H9 (cell line): ENCODE results near the gene FBXO10. TPM values are rescaled to one million over a fixed set of nuclear protein-coding genes. Genes with fewer than 3 reads are reported as not detected.

Experiments
- DNase-seq: peaks from one replicate; pipeline ENCODE4 v3.0.0-alpha.2; 2017
- H2AFZ ChIP-seq: one replicate; pipeline ENCODE4 v1.6.1; 2013; ENCODE audit warnings: mild to moderate bottlenecking, low read length, control low read depth, moderate library complexity
- H2AK5ac ChIP-seq: 2 replicates; pipeline ENCODE4 v1.6.1; 2013; ENCODE audit warnings: low read length, control low read depth, mixed read lengths; ENCODE audit not compliant: insufficient read length
- H2BK120ac ChIP-seq: one replicate; pipeline ENCODE4 v1.6.1; 2013; ENCODE audit warnings: low read depth, mild to moderate bottlenecking, low read length, control low read depth, inconsistent platforms; ENCODE audit not compliant: poor library complexity, severe bottlenecking
- H2BK12ac ChIP-seq: 2 replicates; pipeline ENCODE4 v1.6.1; 2013; ENCODE audit warnings: low read length, control low read depth, mixed read lengths, low read depth; ENCODE audit not compliant: insufficient read length
- H2BK15ac ChIP-seq: 2 replicates; pipeline ENCODE4 v1.6.1; 2013; ENCODE audit warnings: low read depth, low read length, control low read depth
- H2BK20ac ChIP-seq: one replicate; pipeline ENCODE4 v1.6.1; 2013; ENCODE audit warnings: low read depth, mild to moderate bottlenecking, low read length, control low read depth, inconsistent platforms; ENCODE audit not compliant: poor library complexity, severe bottlenecking
- H2BK5ac ChIP-seq: 2 replicates; pipeline ENCODE4 v1.6.1; 2013; ENCODE audit warnings: low read length, control low read depth, mixed read lengths; ENCODE audit not compliant: insufficient read length
- H3K14ac ChIP-seq: 2 replicates; pipeline ENCODE4 v1.6.1; 2013; ENCODE audit warnings: low read length, control low read depth; ENCODE audit not compliant: insufficient read depth
- H3K18ac ChIP-seq: 2 replicates; pipeline ENCODE4 v1.6.1; 2013; ENCODE audit warnings: low read depth, mild to moderate bottlenecking, mixed read lengths, low read length, control low read depth; ENCODE audit not compliant: insufficient read length
- H3K23ac ChIP-seq: 2 replicates; pipeline ENCODE4 v1.6.1; 2013; ENCODE audit warnings: low read length, control low read depth, mixed read lengths, low read depth; ENCODE audit not compliant: insufficient read length
- H3K23me2 ChIP-seq: 2 replicates; pipeline ENCODE4 v1.6.1; 2013; ENCODE audit warnings: low read depth, mild to moderate bottlenecking, mixed read lengths, low read length, control low read depth; ENCODE audit not compliant: insufficient read length, poor library complexity, severe bottlenecking
- H3K27ac ChIP-seq: 2 replicates; pipeline ENCODE4 v1.5.1; 2013; ENCODE audit warnings: low read length, control low read depth, mixed read lengths, low read depth; ENCODE audit not compliant: insufficient read length
- H3K27me3 ChIP-seq: 2 replicates; pipeline ENCODE4 v1.6.1; 2013; ENCODE audit warnings: low read length, control low read depth, inconsistent platforms; ENCODE audit not compliant: insufficient read depth
- H3K4ac ChIP-seq: 2 replicates; pipeline ENCODE4 v1.6.1; 2013; ENCODE audit warnings: low read depth, mild to moderate bottlenecking, control low read depth, inconsistent platforms, low read length, moderate library complexity
- H3K4me1 ChIP-seq: 2 replicates; pipeline ENCODE4 v1.6.1; 2013; ENCODE audit warnings: low read length, control low read depth, inconsistent platforms; ENCODE audit not compliant: insufficient read depth
- H3K4me2 ChIP-seq: 2 replicates; pipeline ENCODE4 v1.6.1; 2013; ENCODE audit warnings: low read length, control low read depth, mixed read lengths; ENCODE audit not compliant: insufficient read length, insufficient read depth
- H3K56ac ChIP-seq: 2 replicates; pipeline ENCODE4 v1.6.1; 2013; ENCODE audit warnings: low read depth, mild to moderate bottlenecking, mixed read lengths, low read length, control low read depth; ENCODE audit not compliant: insufficient read length
- H3K79me1 ChIP-seq: 2 replicates; pipeline ENCODE4 v1.6.1; 2013; ENCODE audit warnings: low read depth, mild to moderate bottlenecking, moderate library complexity, low read length, control low read depth, inconsistent platforms; ENCODE audit not compliant: insufficient read depth, poor library complexity, severe bottlenecking
- H3K79me2 ChIP-seq: 2 replicates; pipeline ENCODE4 v1.6.1; 2013; ENCODE audit warnings: low read length, control low read depth, inconsistent platforms; ENCODE audit not compliant: insufficient read depth
- H3K9ac ChIP-seq: 2 replicates; pipeline ENCODE4 v1.6.1; 2013; ENCODE audit warnings: low read length, control low read depth, mixed read lengths; ENCODE audit not compliant: insufficient read length; ENCODE audit errors: extremely low read depth
- H3K9me3 ChIP-seq: one replicate; pipeline ENCODE4 v1.6.1; 2013; ENCODE audit warnings: low read depth, low read length, inconsistent platforms; ENCODE audit not compliant: control insufficient read depth
- H3T11ph ChIP-seq: one replicate; pipeline ENCODE4 v1.6.1; 2013; ENCODE audit warnings: mild to moderate bottlenecking, low read length, control low read depth, inconsistent platforms
- H4K20me1 ChIP-seq: one replicate; pipeline ENCODE4 v1.6.1; 2013; ENCODE audit not compliant: control insufficient read depth, insufficient read length, insufficient read depth
- H4K5ac ChIP-seq: 2 replicates; pipeline ENCODE4 v1.6.1; 2013; ENCODE audit warnings: low read depth, mild to moderate bottlenecking, mixed read lengths, low read length, control low read depth; ENCODE audit not compliant: insufficient read length
- H4K8ac ChIP-seq: replicated peaks from 2 replicates; pipeline ENCODE4 v1.6.1; 2013; ENCODE audit warnings: low read length, control low read depth, mixed read lengths, low read depth; ENCODE audit not compliant: insufficient read length
- H4K91ac ChIP-seq: 2 replicates; pipeline ENCODE4 v1.6.1; 2013; ENCODE audit warnings: low read depth, mild to moderate bottlenecking, moderate library complexity, mixed read lengths, low read length, control low read depth; ENCODE audit not compliant: insufficient read length
- H3K27ac Mint-ChIP-seq, 3 experiments: 2 replicates in 2 of 3; 3 replicates in 1 of 3; pipeline ENCODE4 v1.8.0; 2020 to 2021; ENCODE audit warnings: mixed read lengths in 3 of 3, mild to moderate bottlenecking in 1 of 3, moderate library complexity in 1 of 3
- H3K27me3 Mint-ChIP-seq: 2 replicates; pipeline ENCODE4 v1.8.0; 2021; ENCODE audit warnings: low read depth, mild to moderate bottlenecking, moderate library complexity, mixed read lengths
- H3K36me3 Mint-ChIP-seq, 3 experiments: 2 replicates in 2 of 3; 3 replicates in 1 of 3; pipeline ENCODE4 v1.8.0; 2020 to 2021; ENCODE audit warnings: low read depth in 3 of 3, mixed read lengths in 3 of 3; ENCODE audit not compliant: insufficient read depth in 1 of 3
- H3K4me1 Mint-ChIP-seq, 2 experiments: 2 replicates each; pipeline ENCODE4 v1.8.0; 2020; ENCODE audit warnings: mixed read lengths in 2 of 2
- H3K4me3 Mint-ChIP-seq, 2 experiments: 2 replicates in 1 of 2; 3 replicates in 1 of 2; pipeline ENCODE4 v1.8.0; 2020 to 2021; ENCODE audit warnings: mild to moderate bottlenecking in 2 of 2, mixed read lengths in 2 of 2, moderate library complexity in 1 of 2
- H3K9me3 Mint-ChIP-seq, 2 experiments: 2 replicates in 1 of 2; 3 replicates in 1 of 2; pipeline ENCODE4 v1.8.0; 2020; ENCODE audit warnings: mild to moderate bottlenecking in 2 of 2, mixed read lengths in 2 of 2, moderate library complexity in 1 of 2
- WGBS: extraction: QIAGEN DNeasy Blood & Tissue Kit; methylation state at CpG from one replicate; pipeline ENCODE4 v1.1.7; 2013; ENCODE audit warnings: missing lambda C conversion rate, low lambda C conversion rate, mixed read lengths; ENCODE audit not compliant: insufficient read length; ENCODE audit errors: extremely low coverage; 5-methylcytosine and 5-hydroxymethylcytosine counted together
- total RNA-seq: library from RNA; stranded (reverse); gene quantifications from 2 replicates; pipeline ENCODE4 v1.2.1, GENCODE V29; 2021
- TF ChIP-seq, protein P1 (sequence below): fragments of 200-600 bp; sonication (generic); conservative IDR thresholded peaks from 3 replicates; pipeline ENCODE4 v1.8.0; 2021; ENCODE audit warnings: antibody characterized with exemption, mild to moderate bottlenecking

Gene FBXO10
- total RNA-seq, 1 experiment from 2014 or later = 16.8 TPM

DNA sequence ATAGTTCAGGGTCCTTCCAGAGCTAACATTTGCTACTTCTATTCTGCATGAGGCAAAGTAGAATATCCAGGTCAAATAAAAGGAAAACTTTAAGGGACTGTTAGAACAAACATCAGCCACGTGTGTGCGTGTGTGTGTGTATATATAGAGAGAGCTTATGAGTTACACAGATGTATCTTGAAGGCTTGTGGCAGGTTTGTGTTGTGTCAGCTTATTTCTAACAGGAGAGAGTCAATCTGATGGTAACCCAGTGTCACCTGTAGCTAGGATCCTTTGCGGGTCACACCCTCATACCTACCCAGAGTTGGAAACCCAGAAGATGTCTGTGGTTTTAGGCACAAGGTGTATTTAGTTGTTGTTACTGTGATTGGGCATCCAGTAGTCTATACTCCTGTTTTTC lies 77.7 kb downstream of the FBXO10 start:
- no peak overlapping the region for H3K27ac Mint-ChIP-seq
- WGBS = no CpG with 5 or more reads among the region's 3 CpGs
- H2BK20ac ChIP-seq = no peak overlapping the region
- H2BK120ac ChIP-seq = no peak overlapping the region
- no peak overlapping the region for H3K14ac ChIP-seq
- no peak overlapping the region for H2AFZ ChIP-seq
- no peak overlapping the region for H3K4ac ChIP-seq
- H2BK5ac ChIP-seq = no peak overlapping the region
- no peaks in the 10 kb centered on the region for H3K27me3 Mint-ChIP-seq
- H3K23ac ChIP-seq = no peak overlapping the region
- H3K9me3 ChIP-seq = no peaks in the 10 kb centered on the region
- no peaks in the 10 kb centered on the region for H4K20me1 ChIP-seq
- TF ChIP-seq, protein P1, sequence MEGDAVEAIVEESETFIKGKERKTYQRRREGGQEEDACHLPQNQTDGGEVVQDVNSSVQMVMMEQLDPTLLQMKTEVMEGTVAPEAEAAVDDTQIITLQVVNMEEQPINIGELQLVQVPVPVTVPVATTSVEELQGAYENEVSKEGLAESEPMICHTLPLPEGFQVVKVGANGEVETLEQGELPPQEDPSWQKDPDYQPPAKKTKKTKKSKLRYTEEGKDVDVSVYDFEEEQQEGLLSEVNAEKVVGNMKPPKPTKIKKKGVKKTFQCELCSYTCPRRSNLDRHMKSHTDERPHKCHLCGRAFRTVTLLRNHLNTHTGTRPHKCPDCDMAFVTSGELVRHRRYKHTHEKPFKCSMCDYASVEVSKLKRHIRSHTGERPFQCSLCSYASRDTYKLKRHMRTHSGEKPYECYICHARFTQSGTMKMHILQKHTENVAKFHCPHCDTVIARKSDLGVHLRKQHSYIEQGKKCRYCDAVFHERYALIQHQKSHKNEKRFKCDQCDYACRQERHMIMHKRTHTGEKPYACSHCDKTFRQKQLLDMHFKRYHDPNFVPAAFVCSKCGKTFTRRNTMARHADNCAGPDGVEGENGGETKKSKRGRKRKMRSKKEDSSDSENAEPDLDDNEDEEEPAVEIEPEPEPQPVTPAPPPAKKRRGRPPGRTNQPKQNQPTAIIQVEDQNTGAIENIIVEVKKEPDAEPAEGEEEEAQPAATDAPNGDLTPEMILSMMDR = no peak
- H2AK5ac ChIP-seq = no peak overlapping the region
- H3K4me1 Mint-ChIP-seq = no peaks in the 10 kb centered on the region
- no peaks in the 10 kb centered on the region for H3K4me1 ChIP-seq
- H2BK15ac ChIP-seq = no peak overlapping the region
- H4K91ac ChIP-seq = no peak overlapping the region
- H3K18ac ChIP-seq = no peak overlapping the region
- DNase-seq = no peak
- H3K9ac ChIP-seq = no peak overlapping the region
- no peak overlapping the region for H3K4me3 Mint-ChIP-seq
- no peak overlapping the region for H2BK12ac ChIP-seq
- H3T11ph ChIP-seq = no peak overlapping the region
- peaks cover 59 to 83% (median 81%) of the 10 kb centered on the region in 3 experiments for H3K36me3 Mint-ChIP-seq
- no peaks in the 10 kb centered on the region for H3K79me2 ChIP-seq
- no peak overlapping the region for H3K27ac ChIP-seq
- no peak overlapping the region for H3K4me2 ChIP-seq
- H3K56ac ChIP-seq = no peak overlapping the region
- H3K79me1 ChIP-seq = no peaks in the 10 kb centered on the region
- H3K27me3 ChIP-seq = no peaks in the 10 kb centered on the region
- no peak overlapping the region for H4K5ac ChIP-seq
- no peaks in the 10 kb centered on the region for H3K9me3 Mint-ChIP-seq
- no peak overlapping the region for H4K8ac ChIP-seq
- no peaks in the 10 kb centered on the region for H3K23me2 ChIP-seq
